GM11168 (cell line): ENCODE measurements around the gene EMC8.

Experiments
- in situ Hi-C: fragments of 300-500 bp; cut with MboI; formaldehyde crosslinking; loops from one replicate; pipeline ENCODE4 v1.12.0; 2022; ENCODE audit warnings: low sequenced_read_pairs; ENCODE audit not compliant: unreplicated experiment

Gene EMC8

GRCh38 chr16:85736921-85737320, 62.4 kb downstream of the EMC8 start:
- in situ Hi-C loops: no loop called here

GRCh38 chr16:85735946-85736345, 63.4 kb downstream of the EMC8 start:
- in situ Hi-C loops: no loop called here

- in situ Hi-C loops: no loop called here
These were observed 64.1 kb downstream of the EMC8 start for GRCh38 chr16:85735225-85735635.

GRCh38 chr16:85734311-85735017, 64.9 kb downstream of the EMC8 start:
- in situ Hi-C loops: no loop called here

GRCh38 chr16:85733839-85734170, 65.5 kb downstream of the EMC8 start:
- in situ Hi-C loops: no loop called here

GRCh38 chr16:85733155-85733838, 66.0 kb downstream of the EMC8 start:
- in situ Hi-C loops: no loop called here

- in situ Hi-C loops: no loop called here
These were observed 68.2 kb downstream of the EMC8 start for GRCh38 chr16:85731179-85731578.

GRCh38 chr16:85730186-85730465, 69.2 kb downstream of the EMC8 start:
- in situ Hi-C loops: no loop called here

- in situ Hi-C loops: no loop called here
These were observed 69.7 kb downstream of the EMC8 start for GRCh38 chr16:85729452-85730185.

GRCh38 chr16:85728879-85729278, 70.5 kb downstream of the EMC8 start:
- in situ Hi-C loops: no loop called here
